Measurements from ENCODE around the gene EIF2AK3. TPM values are rescaled to one million over a fixed set of nuclear protein-coding genes. Genes with fewer than 3 reads are reported as not detected.

EIF2AK3 gene
- total and polyA plus RNA-seq, 2 experiments from 2014 or later: 6.4 to 14.1 TPM

DNA sequence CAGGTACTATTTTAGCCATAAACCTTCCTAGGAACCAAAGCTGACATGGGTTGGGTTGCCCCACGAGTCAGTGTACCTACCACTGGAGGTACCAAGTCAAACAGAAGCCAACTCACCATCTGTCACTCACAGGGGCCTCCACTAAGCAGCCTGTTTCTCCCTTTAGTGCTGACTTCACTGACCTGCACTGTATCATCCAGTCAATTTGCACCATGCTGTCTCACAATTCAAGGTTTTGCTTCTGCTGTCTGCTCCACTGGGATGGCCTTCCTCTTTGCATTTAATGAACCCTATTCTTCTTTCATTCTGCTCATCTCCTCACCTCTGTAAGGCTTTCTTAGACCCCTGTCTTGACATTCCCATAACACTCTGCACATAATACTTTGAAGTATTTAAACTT is 47.2 kb downstream of the EIF2AK3 start:
- DNase-seq (ENCODE audit: low read depth in 1 of 2, low spot score in 1 of 2): no peak
- no peaks in the 10 kb centered on the region for H3K27me3 ChIP-seq
- H3K4me3 ChIP-seq: no peak overlapping the region
- H3K27ac ChIP-seq: no peak overlapping the region
- H3K4me1 ChIP-seq (ENCODE audit: low read depth): no peaks in the 10 kb centered on the region
- H3K9me3 ChIP-seq (ENCODE audit: low read depth): no peaks in the 10 kb centered on the region
- TF ChIP-seq, protein P1, sequence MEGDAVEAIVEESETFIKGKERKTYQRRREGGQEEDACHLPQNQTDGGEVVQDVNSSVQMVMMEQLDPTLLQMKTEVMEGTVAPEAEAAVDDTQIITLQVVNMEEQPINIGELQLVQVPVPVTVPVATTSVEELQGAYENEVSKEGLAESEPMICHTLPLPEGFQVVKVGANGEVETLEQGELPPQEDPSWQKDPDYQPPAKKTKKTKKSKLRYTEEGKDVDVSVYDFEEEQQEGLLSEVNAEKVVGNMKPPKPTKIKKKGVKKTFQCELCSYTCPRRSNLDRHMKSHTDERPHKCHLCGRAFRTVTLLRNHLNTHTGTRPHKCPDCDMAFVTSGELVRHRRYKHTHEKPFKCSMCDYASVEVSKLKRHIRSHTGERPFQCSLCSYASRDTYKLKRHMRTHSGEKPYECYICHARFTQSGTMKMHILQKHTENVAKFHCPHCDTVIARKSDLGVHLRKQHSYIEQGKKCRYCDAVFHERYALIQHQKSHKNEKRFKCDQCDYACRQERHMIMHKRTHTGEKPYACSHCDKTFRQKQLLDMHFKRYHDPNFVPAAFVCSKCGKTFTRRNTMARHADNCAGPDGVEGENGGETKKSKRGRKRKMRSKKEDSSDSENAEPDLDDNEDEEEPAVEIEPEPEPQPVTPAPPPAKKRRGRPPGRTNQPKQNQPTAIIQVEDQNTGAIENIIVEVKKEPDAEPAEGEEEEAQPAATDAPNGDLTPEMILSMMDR (IDR thresholded peaks at IDR 0.05; ENCODE audit: low read depth, low read length): no peak
- peaks cover 36% of the 10 kb centered on the region for H3K36me3 ChIP-seq

DNA sequence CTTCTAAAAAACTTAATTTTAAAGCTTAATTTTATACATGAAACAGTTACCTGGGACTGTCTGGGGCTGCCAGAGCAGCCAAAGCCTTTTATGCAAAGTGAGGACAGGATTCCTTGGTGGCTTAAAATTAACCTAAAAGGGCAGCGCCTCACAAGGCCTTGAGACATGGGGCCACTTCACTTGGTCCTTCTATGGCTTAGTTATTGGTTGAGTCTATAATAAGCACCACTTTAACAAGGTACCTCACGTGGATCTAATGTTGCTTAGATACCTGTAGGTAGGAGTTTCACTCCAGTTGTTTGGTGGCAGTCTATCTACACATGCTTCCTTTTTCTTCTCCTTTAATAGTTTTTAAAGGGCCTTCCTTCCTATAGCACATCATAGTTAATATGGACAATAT is 51.6 kb downstream of the EIF2AK3 start:
- TF ChIP-seq, protein P1 (IDR thresholded peaks at IDR 0.05; ENCODE audit: low read depth, low read length): no peak
- Histone ChIP-seq H3K4me3 (no peak overlapping the region), H3K27me3 (no peaks in the 10 kb centered on the region), H3K27ac (no peak overlapping the region), H3K4me1 (ENCODE audit: low read depth) (no peaks in the 10 kb centered on the region), H3K36me3 (peaks cover 48% of the 10 kb centered on the region), H3K9me3 (ENCODE audit: low read depth) (no peaks in the 10 kb centered on the region)
- DNase-seq (ENCODE audit: low read depth in 1 of 2, low spot score in 1 of 2): no peak

DNA sequence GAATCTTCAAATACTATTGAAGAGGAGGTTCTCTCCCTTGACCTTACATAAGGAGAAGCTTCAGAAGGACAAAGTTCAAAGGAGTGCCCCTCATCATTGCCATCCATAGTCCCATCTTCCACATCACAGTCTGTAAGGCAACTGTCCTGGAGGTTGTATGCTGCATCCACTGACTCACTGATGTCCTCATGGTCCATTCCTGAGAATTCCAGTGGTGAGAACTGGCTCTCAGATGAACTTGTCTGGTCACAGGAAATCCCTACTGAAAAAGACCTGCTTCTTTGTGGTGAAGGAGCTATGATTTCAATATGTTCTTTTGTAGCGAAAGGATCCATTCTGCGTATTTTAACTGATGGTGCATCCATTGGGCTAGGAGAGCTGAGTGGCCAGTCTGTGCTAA is 52.2 kb downstream of the EIF2AK3 start:
- Histone ChIP-seq H3K4me3 (no peak overlapping the region), H3K36me3 (peaks cover 54% of the 10 kb centered on the region), H3K27ac (no peak overlapping the region), H3K9me3 (ENCODE audit: low read depth) (no peaks in the 10 kb centered on the region), H3K4me1 (ENCODE audit: low read depth) (no peaks in the 10 kb centered on the region), H3K27me3 (no peaks in the 10 kb centered on the region)
- DNase-seq (ENCODE audit: low read depth in 1 of 2, low spot score in 1 of 2): no peak
- TF ChIP-seq, protein P1 (IDR thresholded peaks at IDR 0.05; ENCODE audit: low read depth, low read length): no peak

DNA sequence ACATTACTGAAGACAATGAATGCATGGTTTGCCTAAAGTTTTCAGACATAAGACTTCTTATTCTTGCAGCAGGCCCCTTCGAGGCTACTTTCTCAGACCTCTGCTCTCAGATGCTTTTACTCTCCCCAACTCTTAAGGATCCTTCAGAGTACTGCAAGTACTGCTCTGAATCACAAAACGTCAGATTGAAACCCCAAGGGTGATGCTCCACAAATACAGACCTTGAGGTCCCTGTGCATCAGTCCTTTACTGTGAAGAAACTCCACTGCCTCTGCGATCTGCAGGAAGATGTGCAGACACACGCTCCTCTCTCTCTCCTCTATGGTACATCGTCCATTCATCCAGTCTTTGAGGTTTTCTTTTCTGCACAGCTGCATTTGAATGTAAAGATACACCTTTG is 52.8 kb downstream of the EIF2AK3 start:
- Histone ChIP-seq H3K36me3 (peaks cover 57% of the 10 kb centered on the region), H3K4me3 (no peak overlapping the region), H3K9me3 (ENCODE audit: low read depth) (no peaks in the 10 kb centered on the region), H3K27ac (no peak overlapping the region), H3K4me1 (ENCODE audit: low read depth) (no peaks in the 10 kb centered on the region), H3K27me3 (no peaks in the 10 kb centered on the region)
- TF ChIP-seq, protein P1 (IDR thresholded peaks at IDR 0.05; ENCODE audit: low read depth, low read length): no peak
- no peak for DNase-seq (ENCODE audit: low read depth in 1 of 2, low spot score in 1 of 2)

DNA sequence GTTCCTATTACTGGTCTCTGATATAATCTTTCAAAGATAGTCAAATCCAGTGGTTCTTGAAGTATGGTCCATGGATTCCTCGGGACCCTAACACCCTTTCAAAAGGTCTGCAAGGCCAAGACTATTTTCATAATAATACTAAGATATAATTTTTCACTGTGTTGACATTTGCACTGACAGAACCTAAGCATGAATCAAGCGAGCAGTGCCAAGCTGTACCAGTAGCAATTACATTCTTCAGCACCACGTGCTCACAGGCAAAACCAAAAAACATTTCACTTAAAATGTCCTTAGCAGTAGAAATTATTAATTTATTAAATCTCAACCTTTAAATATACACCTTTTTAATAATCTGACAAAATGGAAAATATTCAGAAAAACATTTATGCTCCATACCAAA is 59.1 kb downstream of the EIF2AK3 start:
- H3K4me3 ChIP-seq: no peak overlapping the region
- TF ChIP-seq, protein P1 (IDR thresholded peaks at IDR 0.05; ENCODE audit: low read depth, low read length): no peak
- peaks cover 30% of the 10 kb centered on the region for H3K36me3 ChIP-seq

DNA sequence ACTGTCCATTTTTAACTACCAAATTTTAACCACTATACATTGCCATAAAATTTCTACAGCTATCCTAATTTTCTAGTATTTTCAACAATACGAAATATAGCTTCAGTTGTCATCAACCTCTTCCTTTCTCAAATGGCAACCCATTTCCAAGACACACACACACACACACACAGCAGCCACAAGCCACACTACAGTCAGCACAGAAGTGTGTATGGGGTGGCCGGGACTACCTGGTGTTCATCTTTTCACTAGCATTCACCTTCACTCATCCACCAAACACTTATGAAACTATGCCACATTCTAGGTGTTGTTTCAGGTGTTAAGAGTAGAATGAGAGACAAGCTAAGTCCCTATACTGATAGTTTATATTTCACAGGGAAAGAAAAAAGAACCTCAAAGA is 62.9 kb downstream of the EIF2AK3 start:
- TF ChIP-seq, protein P1 (IDR thresholded peaks at IDR 0.05; ENCODE audit: low read depth, low read length): no peak
- no peak overlapping the region for H3K4me3 ChIP-seq
- no peak for DNase-seq (ENCODE audit: low read depth in 1 of 2, low spot score in 1 of 2)
- no peak overlapping the region for H3K27ac ChIP-seq
- no peaks in the 10 kb centered on the region for H3K9me3 ChIP-seq (ENCODE audit: low read depth)
- H3K36me3 ChIP-seq: peaks cover 8% of the 10 kb centered on the region
- no peaks in the 10 kb centered on the region for H3K27me3 ChIP-seq
- no peaks in the 10 kb centered on the region for H3K4me1 ChIP-seq (ENCODE audit: low read depth)

More for the DNA sequence above, 59.1 kb downstream of the EIF2AK3 start:
- no peak for DNase-seq (ENCODE audit: low read depth in 1 of 2, low spot score in 1 of 2)
- no peaks in the 10 kb centered on the region for H3K4me1 ChIP-seq (ENCODE audit: low read depth)
- H3K27ac ChIP-seq: no peak overlapping the region
- no peaks in the 10 kb centered on the region for H3K27me3 ChIP-seq
- no peaks in the 10 kb centered on the region for H3K9me3 ChIP-seq (ENCODE audit: low read depth)

All from cardiac muscle cell (in vitro differentiated cells and primary cell).